GM13977 (cell line): ENCODE data around the gene FGD1.

Experiments used
- DNase-seq: peaks from one replicate; pipeline ENCODE4 v3.0.0; 2012; ENCODE audit warnings: low spot score
- in situ Hi-C: fragments of 300-500 bp; cut with MboI; formaldehyde crosslinking; loops from one replicate; pipeline ENCODE4 v1.12.0; 2022; ENCODE audit warnings: low sequenced_read_pairs, low pct_unique_long_range_greater_than_20kb, mixed read lengths, inconsistent platforms; ENCODE audit not compliant: unreplicated experiment
- TF ChIP-seq, protein P1 (sequence below): IDR thresholded peaks from 2 replicates; pipeline ENCODE4 v1.5.1; 2012; ENCODE audit warnings: mild to moderate bottlenecking, control low read depth; ENCODE audit not compliant: insufficient read depth; ENCODE audit errors: extremely low read depth, missing control alignments

The FGD1 gene

DNA sequence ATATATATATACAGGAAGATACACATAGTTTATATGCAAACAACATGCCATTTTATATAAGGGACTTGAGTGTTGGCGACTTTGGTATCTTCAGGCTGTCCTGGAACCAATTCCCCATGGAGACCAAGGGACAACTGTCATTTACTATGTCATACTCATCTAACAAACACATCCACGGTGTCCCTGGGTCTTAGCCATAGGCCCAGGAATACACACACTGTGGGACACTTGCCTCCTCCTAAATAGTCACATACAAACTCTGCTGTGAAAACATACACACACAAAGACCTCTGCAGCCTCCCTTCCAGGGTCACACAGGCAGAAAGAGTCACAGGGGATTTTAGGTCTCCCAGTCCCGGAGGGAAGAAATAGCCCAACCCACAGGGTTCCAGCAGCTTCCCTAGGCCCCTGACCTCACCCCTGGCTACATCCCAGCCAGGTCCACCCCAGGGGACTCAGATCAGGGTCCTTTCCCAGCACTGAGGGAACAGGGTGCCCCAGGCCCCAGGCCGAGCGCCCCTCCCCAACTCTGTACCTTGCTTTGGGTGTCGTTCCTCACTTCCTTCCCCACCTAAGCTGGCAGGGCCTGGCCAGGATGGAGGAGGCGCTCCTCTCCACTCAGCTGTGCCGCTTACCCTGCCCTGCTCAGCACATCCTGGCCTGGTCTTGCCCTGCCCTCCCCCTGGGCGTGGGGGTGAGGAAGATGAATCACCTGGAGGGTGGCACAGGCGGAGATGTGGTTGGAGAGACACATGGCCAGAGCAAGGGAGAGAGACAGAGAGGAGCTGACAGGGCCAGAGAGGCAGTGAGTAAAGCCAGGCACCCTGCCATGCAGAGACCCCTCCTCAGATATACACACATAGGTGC lies 21.8 kb downstream of the FGD1 start:
- in situ Hi-C loops, result no loop called here
- TF ChIP-seq, protein P1, sequence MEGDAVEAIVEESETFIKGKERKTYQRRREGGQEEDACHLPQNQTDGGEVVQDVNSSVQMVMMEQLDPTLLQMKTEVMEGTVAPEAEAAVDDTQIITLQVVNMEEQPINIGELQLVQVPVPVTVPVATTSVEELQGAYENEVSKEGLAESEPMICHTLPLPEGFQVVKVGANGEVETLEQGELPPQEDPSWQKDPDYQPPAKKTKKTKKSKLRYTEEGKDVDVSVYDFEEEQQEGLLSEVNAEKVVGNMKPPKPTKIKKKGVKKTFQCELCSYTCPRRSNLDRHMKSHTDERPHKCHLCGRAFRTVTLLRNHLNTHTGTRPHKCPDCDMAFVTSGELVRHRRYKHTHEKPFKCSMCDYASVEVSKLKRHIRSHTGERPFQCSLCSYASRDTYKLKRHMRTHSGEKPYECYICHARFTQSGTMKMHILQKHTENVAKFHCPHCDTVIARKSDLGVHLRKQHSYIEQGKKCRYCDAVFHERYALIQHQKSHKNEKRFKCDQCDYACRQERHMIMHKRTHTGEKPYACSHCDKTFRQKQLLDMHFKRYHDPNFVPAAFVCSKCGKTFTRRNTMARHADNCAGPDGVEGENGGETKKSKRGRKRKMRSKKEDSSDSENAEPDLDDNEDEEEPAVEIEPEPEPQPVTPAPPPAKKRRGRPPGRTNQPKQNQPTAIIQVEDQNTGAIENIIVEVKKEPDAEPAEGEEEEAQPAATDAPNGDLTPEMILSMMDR, result no peak
- no peak for DNase-seq

DNA sequence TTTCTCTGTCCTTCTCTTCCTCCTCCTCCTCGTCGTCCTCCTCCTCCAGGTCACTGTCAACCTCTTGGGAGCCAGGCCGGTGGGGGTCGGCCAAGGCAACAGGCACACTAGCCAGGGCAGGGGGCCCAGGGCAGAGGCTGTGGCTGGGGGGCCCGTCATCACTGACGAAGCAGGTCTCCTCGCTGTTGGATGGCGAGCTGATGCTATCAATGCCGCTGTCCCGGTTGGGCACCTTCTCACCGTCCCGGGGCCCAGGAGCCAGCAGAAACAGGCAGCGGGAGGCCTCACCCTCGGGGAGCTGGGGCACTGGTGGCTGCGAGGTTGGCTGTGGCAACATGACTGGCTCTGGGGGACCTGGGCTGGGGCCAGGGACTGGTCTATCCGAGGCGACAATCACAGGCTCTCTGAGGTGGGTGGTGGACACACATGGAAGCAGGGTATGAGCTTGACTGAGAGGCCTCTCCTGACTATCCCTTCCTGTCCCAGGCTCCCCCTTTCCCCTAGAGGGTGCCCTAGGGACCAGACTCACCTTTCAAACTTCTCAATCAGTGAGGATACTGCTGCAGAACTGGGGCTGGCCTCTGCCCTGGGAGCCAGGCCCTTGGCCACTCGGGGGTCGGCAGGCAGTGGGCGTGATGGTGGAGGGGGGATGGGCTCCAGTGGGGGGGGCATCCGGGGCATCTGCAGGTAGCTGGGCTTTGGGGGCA lies 25.8 kb downstream of the FGD1 start:
- in situ Hi-C loops, result no loop called here
- TF ChIP-seq, protein P1, result no peak
- no peak for DNase-seq

DNA sequence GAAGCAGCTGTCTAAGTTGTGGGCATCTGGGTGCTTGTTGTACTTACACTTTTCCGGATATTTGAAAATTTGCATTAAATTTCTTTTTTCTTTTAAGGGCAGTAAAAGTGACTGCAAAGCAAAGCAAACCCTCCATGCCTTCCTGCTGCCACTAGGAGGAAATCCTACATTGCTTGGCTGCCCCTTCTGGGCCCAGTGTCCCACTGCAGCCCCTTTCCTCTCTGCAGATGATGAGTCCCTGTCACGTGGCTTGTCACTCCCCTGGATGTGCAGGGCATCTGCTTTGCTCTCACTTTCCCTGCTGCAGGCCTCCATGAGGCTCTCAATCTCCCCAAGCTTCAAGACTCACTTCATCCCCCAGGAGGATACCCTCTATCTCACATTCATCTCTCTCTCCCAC lies 43.1 kb downstream of the FGD1 start:
- no peak for DNase-seq
- TF ChIP-seq, protein P1, result no peak
- in situ Hi-C loops, result no loop called here

DNA sequence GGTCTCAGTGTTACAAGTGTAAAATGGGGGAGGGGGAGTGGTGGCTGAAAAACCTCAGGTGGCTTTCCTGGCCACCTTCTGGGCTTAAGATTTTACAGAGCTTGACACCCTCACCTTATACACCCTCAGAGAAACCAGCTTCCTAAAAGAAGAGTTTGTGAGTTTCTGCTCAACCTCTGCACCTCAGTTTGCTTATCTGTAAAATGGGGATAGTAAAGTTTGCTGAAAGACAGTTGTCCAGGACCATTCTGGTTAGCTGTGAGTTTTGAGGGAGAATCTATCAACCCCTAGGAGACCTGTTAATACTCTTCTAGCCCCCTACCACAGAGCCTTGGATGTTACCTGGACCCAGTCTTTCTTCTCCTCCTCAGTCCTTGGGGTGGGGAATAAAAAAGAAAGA lies 46.1 kb downstream of the FGD1 start:
- TF ChIP-seq, protein P1, result no peak
- DNase-seq, result no peak
- in situ Hi-C loops, result no loop called here

DNA sequence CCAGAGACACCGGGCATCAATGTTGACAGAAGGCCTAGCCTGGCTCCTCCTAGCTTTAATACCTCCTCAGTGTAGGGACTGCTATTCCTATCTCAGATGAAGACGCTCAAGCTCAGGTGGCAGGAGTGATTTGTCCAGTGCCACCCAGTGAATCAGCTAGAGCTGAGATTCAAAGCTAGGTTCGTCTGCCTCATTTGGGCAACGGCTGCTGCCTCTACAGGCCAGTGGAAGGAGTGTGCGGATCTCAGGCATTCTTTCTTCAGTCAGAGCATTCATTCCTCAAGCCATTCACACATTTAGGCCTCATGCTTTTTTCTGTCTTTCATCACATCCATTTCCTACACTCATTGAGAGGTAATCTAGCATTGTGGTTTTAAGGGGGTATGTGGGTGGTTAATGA lies 48.6 kb downstream of the FGD1 start:
- DNase-seq, result no peak

DNA sequence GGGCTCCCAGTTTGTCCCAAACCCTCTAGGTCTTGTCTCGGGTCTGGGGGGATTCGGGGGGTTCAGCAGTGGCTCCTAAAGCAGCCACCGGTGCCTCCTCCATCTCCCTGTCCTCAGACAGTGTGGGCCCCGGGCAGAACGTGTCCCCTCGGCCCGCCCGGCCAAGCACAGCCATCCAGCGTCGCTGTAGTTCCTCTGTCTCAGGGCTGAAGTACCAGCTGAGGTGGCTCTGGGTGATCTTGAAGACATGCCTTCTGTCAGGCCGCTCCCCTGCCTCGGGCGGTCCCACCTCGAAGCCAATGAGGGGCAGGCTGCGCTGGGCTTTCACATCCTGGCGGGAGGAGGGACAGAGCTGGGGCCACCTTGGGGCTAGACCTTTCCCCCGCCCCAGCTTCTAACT lies 50.0 kb downstream of the FGD1 start:
- DNase-seq, result no peak
- TF ChIP-seq, protein P1, result no peak
- in situ Hi-C loops, result no loop called here

More for the DNA sequence above, 48.6 kb downstream of the FGD1 start:
- in situ Hi-C loops, result no loop called here
- TF ChIP-seq, protein P1, result no peak
